GM21737 (cell line): ENCODE data around the gene CDK11B.
"Not testable (repeated sequence)": the region's sequence is repeated elsewhere in the genome, so short reads cannot be mapped to it uniquely, and the experiment has no call there.

ENCODE experiments used
- ATAC-seq: cut with Tn5 transposase; IDR thresholded peaks from one replicate; pipeline ENCODE4 v1.9.1; 2021; ENCODE audit warnings: mild to moderate bottlenecking, moderate library complexity; ENCODE audit not compliant: unreplicated experiment

The CDK11B gene

DNA sequence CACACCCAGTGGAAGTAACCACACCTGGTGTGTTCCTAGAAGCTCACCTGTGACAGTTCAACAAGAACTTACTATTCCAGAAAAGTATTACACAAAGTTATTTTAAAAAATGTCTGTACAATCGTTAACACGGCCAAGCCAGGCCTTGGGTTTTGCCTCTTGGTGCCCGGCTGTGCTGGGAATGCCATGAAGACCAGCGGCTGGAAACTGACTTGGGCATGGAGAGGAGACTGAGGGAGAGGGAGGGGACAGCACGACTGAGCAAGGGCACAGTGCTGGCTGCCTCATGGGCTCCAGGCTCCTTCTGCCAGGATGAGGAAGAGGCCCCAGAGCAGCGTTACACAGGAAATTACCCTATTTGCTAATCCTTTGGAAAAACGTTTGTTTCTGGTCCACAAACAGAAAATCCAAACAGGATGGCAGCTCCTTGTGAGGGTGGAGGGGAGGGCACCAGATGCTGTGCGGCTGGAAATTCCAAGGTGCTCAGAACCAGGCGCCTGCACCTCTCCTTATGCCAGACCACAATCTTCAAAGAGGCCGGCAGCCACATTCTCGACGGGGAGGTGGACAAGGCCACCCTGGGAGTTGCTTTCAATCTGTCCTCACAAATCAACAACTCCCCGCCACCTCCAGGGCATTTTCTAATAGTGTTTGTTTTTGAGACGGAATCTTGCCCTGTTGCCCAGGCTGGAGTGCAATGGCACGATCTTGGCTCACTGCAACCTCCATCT lies 4.2 kb upstream of the CDK11B start:
- not testable (repeated sequence) for ATAC-seq

DNA sequence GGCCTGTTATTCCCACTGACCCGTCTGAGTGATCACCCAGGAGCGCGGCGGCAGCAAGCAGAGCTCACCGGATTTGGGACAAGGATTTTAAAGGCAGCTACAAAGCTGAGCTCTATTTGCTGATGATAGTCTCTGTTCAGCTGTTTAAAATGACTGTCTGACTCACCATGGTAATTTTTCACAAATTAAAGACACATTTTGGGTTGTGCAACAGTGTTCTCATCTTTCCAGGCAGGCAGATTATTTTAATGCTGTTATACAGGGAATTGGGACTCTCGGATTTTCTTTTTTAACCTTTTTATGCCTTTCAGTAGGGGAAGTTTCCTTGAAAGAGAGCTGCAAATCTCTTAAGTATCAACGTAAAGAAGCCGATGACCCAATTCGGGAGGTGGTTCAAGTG lies 3.6 kb upstream of the CDK11B start:
- ATAC-seq: not testable (repeated sequence)

DNA sequence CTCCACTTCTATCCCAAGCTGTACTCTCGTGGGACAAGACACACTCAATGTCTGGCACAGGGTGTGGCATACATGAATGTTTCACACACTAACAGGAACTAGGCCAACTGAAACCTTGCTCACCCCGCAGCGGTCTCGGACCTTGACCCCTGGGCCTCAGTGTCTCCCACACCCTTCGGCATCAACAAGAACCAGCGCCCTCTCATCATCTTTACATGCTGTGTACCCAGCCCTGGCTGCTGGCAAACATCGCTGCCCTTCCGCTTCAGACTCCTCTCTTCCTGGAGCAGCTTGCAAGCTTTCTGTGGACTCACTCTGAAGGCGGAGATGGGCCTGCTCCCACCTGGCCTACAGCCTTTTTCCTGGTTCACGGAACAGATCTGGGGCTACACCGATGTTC lies 10.5 kb downstream of the CDK11B start:
- not testable (repeated sequence) for ATAC-seq

DNA sequence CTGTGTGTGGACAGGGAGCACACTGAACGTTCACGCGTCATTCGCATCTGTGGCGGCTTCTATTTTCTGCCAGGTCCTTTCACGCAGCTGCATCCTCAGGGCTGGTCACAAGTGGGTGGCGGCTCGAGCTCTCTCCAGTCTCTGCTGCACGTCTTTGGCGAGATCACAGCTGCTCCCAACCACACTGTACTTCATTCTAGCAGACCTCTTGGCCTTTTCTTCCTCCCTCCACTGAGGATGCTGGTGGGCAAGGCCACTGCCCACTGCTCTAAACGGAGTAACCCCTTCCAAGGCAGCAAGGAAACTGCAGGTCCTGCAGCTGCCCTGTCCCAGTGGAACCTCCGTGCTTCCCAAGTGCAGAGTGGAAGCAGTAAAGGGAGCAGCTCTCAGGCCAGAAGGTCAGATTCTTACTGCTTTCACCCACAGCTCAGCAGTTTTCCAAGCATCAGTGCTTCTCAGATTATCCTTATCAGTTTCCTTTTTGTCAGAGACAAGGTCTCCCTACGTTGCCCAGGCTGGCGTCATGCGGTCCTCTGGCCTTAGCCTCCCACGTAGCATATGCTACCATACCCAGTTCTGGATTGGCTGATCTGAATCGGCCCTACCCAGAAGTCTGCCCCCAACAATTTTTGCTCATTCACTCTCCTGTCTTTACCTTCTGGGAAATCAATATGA lies 11.1 kb downstream of the CDK11B start:
- not testable (repeated sequence) for ATAC-seq

DNA sequence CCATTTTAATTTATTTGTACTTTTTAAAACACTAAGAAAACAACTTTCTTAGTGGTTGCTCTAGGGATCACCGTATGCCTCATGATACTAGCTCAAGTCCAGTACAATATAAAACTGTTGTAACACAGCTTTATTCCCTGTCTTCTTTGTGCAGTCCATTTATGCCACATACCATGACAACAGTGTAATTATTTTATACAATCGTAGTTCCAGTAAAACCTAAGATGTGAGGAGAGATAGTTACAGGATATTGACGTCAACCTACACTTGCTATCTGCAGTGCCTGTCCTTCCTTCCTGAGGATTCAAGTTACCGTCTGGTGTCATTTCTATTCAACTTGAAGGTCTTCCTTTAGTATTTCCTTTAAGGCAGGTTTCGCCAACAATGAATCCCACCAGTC lies 12.5 kb downstream of the CDK11B start:
- ATAC-seq: not testable (repeated sequence)

DNA sequence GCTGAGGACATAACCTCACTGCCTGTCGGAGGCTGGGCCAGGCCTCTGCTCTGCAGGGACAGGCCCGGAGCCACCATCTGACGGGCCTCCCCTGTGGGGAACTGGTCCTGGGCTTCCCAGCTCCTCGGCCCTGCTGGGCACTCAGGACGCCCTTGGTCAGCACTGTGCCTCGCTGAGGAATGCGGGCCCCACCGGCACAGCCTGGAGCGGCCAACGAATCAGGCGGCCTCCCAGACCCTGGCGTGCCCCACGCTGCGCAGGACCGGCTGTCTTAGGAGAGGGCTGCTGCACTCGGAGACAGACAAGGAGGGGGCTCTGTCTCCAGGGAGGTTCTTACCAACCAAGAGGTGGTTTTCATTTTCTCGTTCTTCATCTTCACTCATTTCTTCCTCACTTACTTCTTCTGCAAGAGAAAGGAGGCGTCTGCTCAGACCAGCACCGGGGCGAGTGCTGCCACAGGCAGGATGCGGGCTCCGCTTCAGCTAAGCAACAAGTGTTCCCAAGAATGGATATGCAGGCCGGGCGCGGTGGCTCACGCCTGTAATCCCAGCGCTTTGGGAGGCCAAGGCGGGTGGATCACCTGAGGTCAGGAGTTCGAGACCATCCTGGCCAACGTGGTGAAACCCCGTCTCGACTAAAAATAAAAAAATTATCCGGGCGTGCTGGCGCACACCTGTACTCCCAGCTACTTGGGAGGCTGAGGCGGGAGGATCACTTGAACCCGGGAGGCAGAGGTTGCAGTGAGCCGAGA lies 17.9 kb downstream of the CDK11B start:
- not testable (repeated sequence) for ATAC-seq

DNA sequence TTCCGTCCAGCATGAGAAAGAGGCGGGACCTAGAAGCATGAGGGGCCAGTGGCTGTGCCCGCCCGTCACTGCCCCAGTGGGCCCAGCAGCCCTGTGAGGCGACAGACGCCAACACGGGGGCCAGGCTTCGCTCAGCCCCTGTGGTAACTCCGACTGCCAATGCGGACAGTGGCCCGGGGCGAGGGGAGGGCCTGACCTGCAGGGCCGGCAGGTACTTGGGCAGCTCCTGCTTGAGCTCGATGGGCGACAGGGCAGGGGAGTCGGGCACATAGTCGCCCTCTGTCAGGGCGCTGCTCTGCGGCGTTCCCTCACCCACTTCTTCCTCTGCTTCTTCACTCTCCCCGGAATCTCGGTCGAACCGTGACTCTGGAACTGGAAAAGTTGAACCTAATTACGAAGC lies 18.7 kb downstream of the CDK11B start:
- not testable (repeated sequence) for ATAC-seq

DNA sequence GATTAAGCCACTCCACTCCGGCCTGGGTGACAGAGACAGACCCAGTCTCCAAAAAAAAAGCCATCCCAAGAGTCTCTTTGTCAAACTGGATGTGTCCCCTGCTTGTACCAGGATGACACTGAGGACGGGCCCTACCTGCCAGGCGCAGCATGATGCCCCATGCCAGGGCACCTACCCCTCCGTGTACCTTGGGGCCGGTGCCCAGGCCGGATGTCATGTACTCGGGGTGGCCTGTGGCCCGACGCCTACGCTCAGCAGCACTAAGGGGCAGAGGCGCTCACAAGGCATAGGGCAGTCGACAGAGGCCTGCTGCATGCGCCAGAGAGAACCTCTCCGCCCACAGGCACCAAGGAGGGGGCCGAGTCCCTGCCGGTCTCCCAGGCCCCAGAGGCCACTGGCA lies 19.4 kb downstream of the CDK11B start:
- ATAC-seq: not testable (repeated sequence)

DNA sequence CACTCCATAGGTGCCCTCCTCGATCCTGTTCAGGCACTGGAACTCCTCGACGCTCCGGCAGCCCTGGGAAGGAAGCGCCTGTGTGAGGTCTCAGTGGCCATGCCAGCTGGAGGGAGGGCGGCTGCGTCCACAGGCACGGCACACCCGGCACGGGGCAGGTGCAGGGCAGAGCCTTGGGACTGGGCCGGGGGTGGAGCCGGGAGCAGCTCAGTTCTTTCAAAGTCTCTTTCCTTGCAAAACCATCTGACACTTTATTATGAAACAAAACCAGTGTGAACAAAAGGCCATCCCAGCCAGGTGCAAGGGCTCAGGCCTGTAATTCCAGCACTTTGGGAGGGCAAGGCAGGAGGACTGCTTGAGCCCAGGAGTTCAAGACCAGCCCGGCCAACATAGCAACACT lies 20.3 kb downstream of the CDK11B start:
- not testable (repeated sequence) for ATAC-seq

DNA sequence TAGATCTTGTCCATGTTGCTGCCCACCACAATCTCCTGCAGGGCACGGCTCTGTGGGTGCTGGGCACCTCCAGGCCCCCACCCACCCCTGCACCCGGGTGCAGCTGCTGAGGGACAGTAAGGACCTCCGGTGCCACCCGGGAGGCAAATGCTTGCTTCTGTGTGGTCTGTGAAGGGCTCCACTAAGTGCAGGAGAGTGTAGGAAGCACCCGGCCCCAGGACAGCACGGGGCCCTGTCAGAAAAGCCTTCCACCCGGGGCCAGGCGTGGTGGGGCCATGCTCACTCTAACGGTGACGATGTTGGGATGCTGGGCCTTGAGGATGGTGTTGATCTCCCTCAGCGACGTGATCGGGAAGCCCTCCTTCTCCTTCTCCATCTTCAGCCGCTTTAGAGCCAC lies 21.3 kb downstream of the CDK11B start:
- ATAC-seq: not testable (repeated sequence)

DNA sequence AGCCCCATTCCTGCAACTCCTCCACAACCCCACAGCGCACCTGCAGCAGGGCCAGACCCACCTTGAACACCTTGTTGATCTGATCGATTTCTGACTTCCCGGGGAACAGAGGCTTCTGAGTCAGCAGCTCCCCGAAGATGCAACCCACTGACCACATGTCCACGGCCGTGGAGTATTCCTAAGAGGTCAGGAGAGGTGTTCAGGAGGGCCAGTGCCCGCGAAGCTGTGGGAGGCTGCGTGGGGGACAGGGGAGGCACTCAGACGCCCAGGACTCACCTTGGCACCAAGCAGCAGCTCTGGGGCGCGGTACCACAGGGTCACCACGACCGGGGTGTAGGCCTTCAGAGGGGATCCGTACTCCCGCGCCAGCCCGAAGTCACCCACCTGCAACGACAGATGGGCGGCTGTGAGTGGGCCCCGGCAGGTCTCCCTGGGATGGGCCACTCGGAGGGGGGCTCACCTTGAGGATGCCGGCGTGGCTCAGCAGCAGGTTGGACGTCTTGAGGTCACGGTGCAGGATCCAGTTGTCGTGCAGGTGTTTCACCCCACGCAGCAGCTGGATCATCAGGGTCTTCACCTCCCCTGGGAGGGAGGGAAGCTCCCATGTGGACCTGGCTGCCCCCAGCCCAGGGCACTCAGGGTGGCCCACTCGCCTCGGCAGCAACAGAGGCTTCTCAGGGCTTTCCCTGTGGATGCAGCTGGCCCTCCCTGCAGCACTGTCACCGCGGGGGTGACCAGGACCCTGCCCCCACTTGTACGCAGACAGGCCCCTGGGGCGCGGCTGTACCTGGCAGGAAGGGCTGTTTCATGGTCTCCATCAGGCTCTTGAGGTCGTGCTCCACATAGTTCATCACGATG lies 22.0 kb downstream of the CDK11B start:
- not testable (repeated sequence) for ATAC-seq

DNA sequence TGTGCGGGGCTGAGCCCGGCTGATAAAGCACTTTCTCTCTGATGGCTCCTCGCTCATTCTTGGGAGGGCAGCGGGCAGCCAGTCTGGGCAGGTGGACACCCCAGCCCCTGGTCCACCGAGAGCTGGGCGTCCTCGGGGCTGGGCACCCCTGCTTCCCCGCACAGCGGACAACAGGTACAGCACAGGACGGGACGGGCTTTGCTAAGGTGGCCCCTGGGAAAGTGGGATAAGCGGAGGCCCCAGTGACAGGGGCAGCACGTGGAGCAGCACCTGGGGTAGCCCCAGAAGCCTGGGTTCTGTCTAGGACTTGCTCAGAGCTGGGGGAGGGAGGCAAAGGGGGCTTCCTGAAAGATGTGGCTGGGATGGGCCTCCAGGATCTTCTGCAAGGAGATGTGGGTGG lies 24.2 kb downstream of the CDK11B start:
- ATAC-seq: not testable (repeated sequence)

DNA sequence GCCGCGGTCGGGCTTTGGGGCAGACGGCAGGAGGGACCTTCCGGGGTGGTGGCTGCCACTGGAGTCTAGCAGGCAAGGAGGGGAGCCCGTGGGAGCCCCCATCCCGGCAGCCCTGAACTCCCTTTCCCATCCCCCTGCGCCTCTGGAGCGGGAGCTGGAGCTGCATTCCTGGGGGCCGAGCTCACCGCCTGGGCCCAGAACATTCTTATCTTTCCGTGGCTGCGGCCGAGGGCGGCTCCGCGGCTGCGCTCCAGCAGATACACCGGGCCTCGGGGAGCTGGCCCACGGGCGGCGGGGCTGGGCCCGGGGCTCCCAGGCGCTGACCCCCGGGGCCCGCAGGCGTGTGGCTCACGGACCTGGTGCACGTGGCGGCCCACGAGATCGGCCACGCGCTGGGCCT lies 25.4 kb downstream of the CDK11B start:
- ATAC-seq: not testable (repeated sequence)

DNA sequence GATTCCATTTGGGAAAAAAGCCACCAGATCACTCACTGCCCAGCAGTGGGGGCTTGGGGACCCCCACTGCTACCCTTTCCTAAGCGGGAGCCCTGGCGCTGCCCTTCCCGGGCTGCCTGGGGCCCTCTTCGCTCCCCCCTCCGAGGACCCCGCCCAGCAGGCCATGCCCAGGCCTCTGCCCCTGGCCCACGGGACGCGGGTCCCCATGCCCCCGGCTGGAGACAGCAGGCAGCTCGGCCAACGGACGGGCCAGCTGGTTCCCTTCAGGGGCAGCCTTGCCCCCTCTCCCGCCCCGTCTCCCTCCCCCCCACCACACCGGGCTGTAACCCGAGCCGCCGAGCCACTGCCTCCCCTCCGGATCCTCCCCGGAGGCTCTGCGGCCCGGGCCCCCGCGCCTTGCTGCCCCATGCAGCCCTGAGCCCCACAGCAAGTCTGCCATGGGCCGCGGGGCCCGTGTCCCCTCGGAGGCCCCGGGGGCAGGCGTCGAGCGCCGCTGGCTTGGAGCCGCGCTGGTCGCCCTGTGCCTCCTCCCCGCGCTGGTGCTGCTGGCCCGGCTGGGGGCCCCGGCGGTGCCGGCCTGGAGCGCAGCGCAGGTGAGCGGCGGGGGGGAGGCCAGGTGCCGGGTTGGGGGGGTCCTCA lies 26.9 kb downstream of the CDK11B start, which contains the start of gene MMP23B:
Gene MMP23B (plus strand): TSS at position 392 of the 639 bp plus-strand sequence. CDS start 46 bp downstream, at position 438.
- ATAC-seq: no peak

DNA sequence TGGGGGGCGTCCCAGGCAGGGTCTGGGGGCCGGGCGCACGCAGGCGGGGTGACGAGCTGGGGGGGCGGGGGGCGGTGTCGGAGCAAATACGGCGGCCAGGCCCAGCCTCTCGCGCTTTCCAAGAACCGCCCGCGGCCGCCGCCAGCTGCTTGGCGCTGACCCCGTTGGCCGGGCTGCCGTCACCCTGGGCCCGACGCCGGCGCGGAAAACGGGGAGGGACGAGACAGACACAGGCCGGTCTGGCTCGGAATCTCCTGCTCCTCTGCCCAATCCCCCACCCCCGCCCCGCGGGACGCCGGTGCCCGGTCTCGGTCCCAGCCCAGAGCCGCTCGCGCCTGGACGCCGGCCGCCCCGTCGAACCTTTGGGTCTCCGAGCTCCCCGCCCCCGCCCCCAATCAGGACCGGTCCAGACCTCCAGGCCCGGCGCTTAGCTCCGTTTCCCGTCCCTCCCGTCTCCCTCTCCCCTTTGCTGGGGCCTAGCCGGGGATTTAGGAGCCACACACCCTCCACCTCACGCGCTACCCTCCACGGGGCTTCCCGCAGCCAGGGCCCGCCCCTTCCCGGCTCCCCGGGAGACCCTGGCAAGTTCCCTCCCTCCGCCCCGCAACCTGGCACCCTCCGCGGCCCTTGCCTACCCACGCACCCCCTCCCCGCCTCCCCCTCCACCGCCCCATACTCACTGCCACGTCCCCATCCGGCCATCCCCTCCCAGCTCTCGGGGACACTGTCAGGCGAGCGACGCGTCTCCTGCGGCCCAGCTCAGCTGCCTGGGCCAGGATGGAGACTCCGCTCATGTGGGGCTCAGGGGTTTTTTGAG lies 27.6 kb downstream of the CDK11B start:
- no peak for ATAC-seq

DNA sequence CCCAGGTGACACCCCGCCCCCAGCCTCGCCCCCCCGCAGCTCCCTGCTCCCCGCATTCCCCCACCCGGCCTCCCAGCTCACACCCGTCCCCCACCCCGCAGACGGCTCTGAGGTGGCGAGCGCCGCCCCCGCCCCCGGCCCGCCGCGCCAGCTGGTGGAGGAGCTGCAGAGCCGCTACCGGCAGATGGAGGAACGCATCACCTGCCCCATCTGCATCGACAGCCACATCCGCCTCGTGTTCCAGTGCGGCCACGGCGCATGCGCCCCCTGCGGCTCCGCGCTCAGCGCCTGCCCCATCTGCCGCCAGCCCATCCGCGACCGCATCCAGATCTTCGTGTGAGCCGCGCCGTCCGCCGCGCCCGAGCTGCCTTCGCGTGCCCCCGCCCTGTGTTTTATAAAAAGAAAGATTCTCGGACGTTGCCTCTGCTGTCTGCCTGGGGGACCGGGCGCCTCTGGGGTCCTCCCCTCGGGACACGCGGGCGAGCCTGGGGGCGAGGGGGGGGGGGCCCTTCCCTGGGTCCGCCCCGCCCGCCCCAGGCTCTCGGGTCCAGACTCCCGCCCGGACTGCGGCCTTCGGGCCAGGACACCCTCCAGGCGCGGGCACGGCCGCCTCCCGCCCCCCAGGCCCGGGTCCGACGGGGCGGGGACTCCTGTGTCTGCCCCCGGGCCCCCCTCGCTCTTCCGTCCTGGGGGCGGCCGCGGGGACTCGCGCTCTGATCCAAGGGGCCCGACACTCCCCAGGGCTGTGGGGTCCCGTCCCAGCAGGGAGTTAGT lies 28.4 kb downstream of the CDK11B start:
- ATAC-seq: peak; percentile 43

DNA sequence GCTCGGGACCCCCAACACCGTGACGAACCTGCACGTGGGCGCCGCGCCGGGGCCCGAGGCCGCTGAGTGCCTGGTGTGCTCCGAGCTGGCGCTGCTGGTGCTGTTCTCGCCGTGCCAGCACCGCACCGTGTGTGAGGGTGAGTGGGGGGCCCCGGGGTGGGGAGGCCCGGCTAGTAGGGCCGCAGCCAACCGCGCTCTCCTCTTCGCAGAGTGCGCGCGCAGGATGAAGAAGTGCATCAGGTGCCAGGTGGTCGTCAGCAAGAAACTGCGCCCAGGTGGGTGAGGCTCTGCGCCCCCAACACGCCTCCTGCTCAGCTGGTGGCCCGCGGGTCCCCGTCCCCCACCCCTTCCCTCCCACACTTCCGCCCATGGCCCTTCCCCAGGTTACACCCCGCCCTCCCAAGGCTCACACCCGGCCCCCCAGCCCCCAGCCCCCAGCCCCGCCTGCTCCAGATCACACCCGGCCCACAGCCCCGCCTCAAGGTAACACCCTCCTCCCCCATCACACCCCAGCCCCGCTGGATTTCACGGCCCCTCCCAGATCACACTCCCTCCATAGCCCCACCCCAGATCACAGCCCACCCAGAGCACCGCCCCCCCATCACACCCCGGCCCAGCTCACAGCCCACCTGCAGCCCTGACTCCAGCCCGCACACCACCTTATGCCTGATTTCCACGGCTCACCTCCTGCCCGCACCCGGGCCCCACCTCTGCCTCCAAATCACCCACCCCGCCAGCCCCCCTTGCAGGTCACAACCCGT lies 29.2 kb downstream of the CDK11B start:
- no peak for ATAC-seq
